ENCODE results near the gene GP5. TPM values are rescaled to one million over a fixed set of nuclear protein-coding genes. Genes with fewer than 3 reads are reported as not detected.

GP5 gene
- total RNA-seq, 4 donors from 2014 or later: not detected

- TF ChIP-seq, protein P1, sequence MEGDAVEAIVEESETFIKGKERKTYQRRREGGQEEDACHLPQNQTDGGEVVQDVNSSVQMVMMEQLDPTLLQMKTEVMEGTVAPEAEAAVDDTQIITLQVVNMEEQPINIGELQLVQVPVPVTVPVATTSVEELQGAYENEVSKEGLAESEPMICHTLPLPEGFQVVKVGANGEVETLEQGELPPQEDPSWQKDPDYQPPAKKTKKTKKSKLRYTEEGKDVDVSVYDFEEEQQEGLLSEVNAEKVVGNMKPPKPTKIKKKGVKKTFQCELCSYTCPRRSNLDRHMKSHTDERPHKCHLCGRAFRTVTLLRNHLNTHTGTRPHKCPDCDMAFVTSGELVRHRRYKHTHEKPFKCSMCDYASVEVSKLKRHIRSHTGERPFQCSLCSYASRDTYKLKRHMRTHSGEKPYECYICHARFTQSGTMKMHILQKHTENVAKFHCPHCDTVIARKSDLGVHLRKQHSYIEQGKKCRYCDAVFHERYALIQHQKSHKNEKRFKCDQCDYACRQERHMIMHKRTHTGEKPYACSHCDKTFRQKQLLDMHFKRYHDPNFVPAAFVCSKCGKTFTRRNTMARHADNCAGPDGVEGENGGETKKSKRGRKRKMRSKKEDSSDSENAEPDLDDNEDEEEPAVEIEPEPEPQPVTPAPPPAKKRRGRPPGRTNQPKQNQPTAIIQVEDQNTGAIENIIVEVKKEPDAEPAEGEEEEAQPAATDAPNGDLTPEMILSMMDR (IDR thresholded peaks at IDR 0.05; ENCODE audit: low read depth): no peak
These were observed 19.8 kb downstream of the GP5 start for GRCh38 chr3:194379231-194379630.

- TF ChIP-seq, protein P1 (IDR thresholded peaks at IDR 0.05; ENCODE audit: low read depth): no peak
These were observed 21.4 kb downstream of the GP5 start for GRCh38 chr3:194377708-194378107.

GRCh38 chr3:194376241-194376560, 22.9 kb downstream of the GP5 start:
- TF ChIP-seq, protein P1 (IDR thresholded peaks at IDR 0.05; ENCODE audit: low read depth): no peak

DNA sequence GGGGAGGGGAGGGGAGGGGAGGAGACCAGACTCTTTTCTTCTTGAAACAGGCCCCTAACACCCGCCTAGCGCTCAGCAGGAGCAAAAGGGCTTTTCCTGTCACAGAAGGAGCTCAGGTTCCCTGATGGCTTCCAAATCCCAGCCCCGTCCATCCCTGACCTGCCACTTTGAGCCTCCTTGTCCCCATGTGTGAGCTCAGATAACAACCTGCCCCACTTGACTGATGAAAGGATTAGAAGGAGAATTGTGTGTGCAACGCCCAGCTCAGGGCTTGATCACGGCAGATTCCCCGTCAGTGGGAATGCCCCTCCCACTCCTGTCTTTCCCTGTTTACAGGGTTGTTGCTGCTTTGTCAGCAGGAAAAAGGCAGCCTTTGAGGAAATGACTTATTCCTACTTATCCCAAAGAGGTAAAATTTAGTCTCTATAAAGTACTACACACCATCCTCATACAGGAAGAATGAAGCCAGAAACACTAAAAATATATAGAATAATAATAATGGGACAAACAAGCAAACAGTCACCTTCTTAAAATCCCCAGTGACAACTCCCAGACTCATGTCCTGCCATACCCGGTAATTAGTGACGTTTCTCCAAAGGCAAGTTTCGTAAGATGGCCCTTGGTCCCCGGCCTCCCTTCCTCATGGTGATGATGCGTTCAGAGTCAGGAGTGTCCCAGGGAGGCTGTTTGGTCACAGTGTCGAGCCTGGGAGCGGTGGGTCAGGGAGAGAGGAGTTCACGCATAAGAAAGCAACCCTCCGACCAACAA, 23.4 kb downstream of the GP5 start:
- TF ChIP-seq, protein P1 (IDR thresholded peaks at IDR 0.05; ENCODE audit: low read depth): no peak

DNA sequence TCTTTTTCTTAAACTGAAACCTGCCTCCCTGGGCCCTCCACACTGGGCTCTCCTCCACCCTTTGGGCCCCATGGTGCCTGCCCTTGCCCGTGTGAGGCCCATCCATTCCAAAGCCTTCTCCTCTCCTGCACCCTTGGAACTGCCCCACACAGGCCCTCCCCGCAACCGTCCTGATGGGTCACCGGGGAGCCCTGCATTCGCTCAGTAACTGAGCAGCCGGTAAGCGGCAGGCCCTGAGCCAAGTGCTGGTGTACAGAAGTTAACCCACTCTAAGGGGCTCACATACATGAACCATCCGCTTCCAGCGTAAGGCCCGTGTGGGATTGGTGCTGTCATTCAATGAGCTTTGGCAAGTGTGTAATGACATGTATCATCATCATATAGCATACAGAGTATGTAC, 24.1 kb downstream of the GP5 start:
- TF ChIP-seq, protein P1 (IDR thresholded peaks at IDR 0.05; ENCODE audit: low read depth): no peak

GRCh38 chr3:194373899-194374298, 25.2 kb downstream of the GP5 start:
- TF ChIP-seq, protein P1 (IDR thresholded peaks at IDR 0.05; ENCODE audit: low read depth): no peak

GRCh38 chr3:194373028-194373427, 26.0 kb downstream of the GP5 start:
- TF ChIP-seq, protein P1 (IDR thresholded peaks at IDR 0.05; ENCODE audit: low read depth): no peak
